Muscle layer of duodenum (tissue), 2 donors: ENCODE results near the gene CISH.
A peak's percentile ranks its signal among the peaks of the same experiment; 100 is the strongest.

Experiments used
- H3K27ac ChIP-seq: one replicate; pipeline ENCODE4 v1.7.0; 2013; ENCODE audit warnings: mild to moderate bottlenecking, low read length
- H3K27me3 ChIP-seq: one replicate; pipeline ENCODE4 v1.7.0; 2013; ENCODE audit warnings: low read depth, mild to moderate bottlenecking, control low read depth, low read length
- H3K36me3 ChIP-seq, 2 donors: one replicate each; pipeline ENCODE4 v1.7.0; 2013; ENCODE audit warnings: low read length in 2 of 2, control low read depth in 1 of 2, mild to moderate bottlenecking in 1 of 2; ENCODE audit not compliant: insufficient read depth in 2 of 2, control insufficient read depth in 1 of 2
- H3K4me1 ChIP-seq, 2 donors: one replicate each; pipeline ENCODE4 v1.7.0; 2013; ENCODE audit warnings: low read length in 2 of 2, mild to moderate bottlenecking in 2 of 2, control low read depth in 1 of 2, moderate library complexity in 1 of 2; ENCODE audit not compliant: insufficient read depth in 2 of 2, control insufficient read depth in 1 of 2
- H3K4me3 ChIP-seq, 2 donors: one replicate each; pipeline ENCODE4 v1.7.0; 2013; ENCODE audit warnings: low read length in 2 of 2, low read depth in 1 of 2, mild to moderate bottlenecking in 1 of 2
- H3K9me3 ChIP-seq, 2 donors: one replicate each; pipeline ENCODE4 v1.7.0; 2013; ENCODE audit warnings: low read length in 2 of 2, control low read depth in 1 of 2, mild to moderate bottlenecking in 1 of 2; ENCODE audit not compliant: control insufficient read depth in 1 of 2
- donor health status: healthy.

CISH gene

DNA sequence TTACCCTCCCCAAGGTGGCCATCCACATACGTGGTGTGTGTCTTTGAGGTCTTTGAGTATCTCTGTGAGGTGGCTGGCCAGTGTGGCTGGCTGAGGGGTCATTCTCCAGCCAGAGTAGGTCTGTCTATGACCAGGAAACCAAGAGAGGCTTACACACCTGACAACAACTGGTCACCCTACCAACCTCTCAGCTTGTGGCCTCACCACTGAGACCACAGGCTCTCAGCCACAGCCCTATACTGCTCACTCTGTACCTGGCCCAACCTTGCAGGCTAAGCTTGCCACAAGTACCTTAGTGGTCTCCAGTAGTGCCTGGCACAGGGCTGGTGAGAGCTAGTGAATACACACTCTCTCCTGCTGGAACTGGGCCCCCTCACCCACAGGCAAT, 37.1 kb downstream of the CISH start:
- Histone ChIP-seq H3K4me1 (peaks cover 8 to 18% of the 10 kb centered on the region in 2 donors), H3K27me3 (no peaks in the 10 kb centered on the region), H3K9me3 (no peaks in the 10 kb centered on the region), H3K4me3 (no peak overlapping the region), H3K27ac (no peak overlapping the region), H3K36me3 (peaks cover 32 to 41% of the 10 kb centered on the region in 2 donors)

- Histone ChIP-seq H3K4me1 (peaks cover 8 to 18% of the 10 kb centered on the region in 2 donors), H3K36me3 (peaks cover 25 to 34% of the 10 kb centered on the region in 2 donors), H3K9me3 (no peaks in the 10 kb centered on the region), H3K4me3 (no peak overlapping the region), H3K27ac (no peak overlapping the region), H3K27me3 (no peaks in the 10 kb centered on the region)
Measured at GRCh38 chr3:50573566-50574443, 37.8 kb downstream of the CISH start.

DNA sequence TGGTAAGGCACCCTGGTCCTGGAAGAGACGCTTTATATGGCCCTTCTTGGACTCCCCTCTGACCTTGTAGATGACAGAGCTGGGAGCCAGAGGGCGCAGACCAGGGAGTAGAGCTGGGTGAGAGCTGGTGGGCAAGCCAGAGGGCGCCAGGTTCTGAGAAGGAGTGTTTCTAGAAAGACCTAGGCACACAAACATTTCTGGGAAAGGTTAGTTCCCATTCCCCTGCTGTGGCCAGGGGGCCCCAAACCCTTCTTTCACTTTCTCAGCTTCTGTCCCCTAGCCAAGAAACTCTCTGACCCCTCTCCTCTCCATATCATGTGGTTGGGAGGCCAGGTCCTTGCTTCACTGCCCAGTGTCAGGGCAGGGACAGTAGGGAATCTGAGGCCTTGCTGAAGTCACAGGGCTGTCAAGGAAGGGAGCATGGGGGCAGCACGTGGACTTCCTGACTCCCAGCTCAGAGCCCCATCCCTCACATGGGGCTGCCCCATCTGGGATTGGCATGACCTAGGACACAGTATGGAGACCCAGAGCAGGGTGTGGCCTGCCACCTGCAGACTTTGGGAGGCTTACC, 38.7 kb downstream of the CISH start:
- H3K27ac ChIP-seq, result no peak overlapping the region
- H3K4me3 ChIP-seq, result no peak overlapping the region
- peaks cover 17 to 26% of the 10 kb centered on the region in 2 donors for H3K36me3 ChIP-seq
- H3K9me3 ChIP-seq, result no peaks in the 10 kb centered on the region
- H3K4me1 ChIP-seq, result peaks cover 11 to 24% of the 10 kb centered on the region in 2 donors
- H3K27me3 ChIP-seq, result no peaks in the 10 kb centered on the region

GRCh38 chr3:50572158-50572557, 39.4 kb downstream of the CISH start:
- H3K4me1 ChIP-seq, result peaks cover 13 to 29% of the 10 kb centered on the region in 2 donors
- H3K27ac ChIP-seq, result no peak overlapping the region

GRCh38 chr3:50571486-50571885, 40.1 kb downstream of the CISH start:
- H3K36me3 ChIP-seq, result peaks cover 7 to 14% of the 10 kb centered on the region in 2 donors
- no peak overlapping the region for H3K27ac ChIP-seq
- H3K27me3 ChIP-seq, result no peaks in the 10 kb centered on the region
- H3K9me3 ChIP-seq, result no peaks in the 10 kb centered on the region
- peaks cover 13 to 36% of the 10 kb centered on the region in 2 donors for H3K4me1 ChIP-seq
- no peak overlapping the region for H3K4me3 ChIP-seq

More at GRCh38 chr3:50572158-50572557, 39.4 kb downstream of the CISH start:
- H3K9me3 ChIP-seq, result no peaks in the 10 kb centered on the region
- peaks cover 10 to 20% of the 10 kb centered on the region in 2 donors for H3K36me3 ChIP-seq
- H3K27me3 ChIP-seq, result no peaks in the 10 kb centered on the region
- H3K4me3 ChIP-seq, result no peak overlapping the region

DNA sequence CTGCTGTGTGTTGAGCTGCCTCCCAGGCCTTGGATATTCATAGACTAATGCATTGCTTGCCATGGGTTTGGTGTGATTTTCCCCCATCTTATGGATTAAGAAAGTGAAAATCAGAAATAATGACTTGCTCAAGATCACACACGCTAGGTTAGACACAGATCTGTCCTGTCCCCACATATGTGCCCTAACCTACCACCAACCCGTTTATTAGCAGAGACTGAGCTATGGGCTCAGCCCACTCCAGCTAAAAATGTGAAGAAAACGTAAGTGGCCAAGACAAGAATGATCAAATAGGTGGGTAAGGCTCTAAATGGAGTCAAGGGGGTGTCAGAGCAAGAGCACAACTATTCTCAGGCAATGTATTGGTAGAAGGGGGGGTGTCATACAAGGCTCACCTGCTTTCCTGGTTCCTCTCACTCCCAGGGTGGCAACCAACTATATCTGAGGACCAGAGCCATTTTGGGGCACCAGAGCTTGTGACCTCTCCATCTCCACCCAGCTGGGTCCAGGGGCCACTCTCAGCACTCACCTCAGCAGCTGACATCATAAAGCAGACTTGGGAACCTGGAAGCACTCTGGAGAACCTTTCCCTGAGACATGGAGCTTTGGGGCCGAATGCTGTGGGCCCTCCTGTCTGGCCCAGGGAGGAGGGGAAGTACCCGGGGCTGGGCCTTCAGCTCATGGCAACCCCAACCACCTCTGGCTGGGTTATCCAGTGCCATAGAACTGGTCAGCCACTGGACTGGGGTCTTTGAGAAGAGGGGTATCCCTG, 40.9 kb downstream of the CISH start:
- Histone ChIP-seq H3K27ac (peak overlapping the region; percentile 92), H3K4me1 (peaks cover 13 to 41% of the 10 kb centered on the region in 2 donors), H3K4me3 (peak overlapping the region; percentile 87 to 93), H3K9me3 (no peaks in the 10 kb centered on the region), H3K27me3 (no peaks in the 10 kb centered on the region), H3K36me3 (peaks cover 7 to 12% of the 10 kb centered on the region in 2 donors)

GRCh38 chr3:50568947-50569749, 42.4 kb downstream of the CISH start, which contains the start of gene HEMK1:
HEMK1 (plus strand) TSS chr3:50569522; CDS start chr3:50571105, 1,583 bp downstream.
- H3K4me1 ChIP-seq, result peaks cover 13 to 41% of the 10 kb centered on the region in 2 donors
- no peaks in the 10 kb centered on the region for H3K9me3 ChIP-seq
- H3K27ac ChIP-seq, result peak within 1 kb of the TSS; percentile 92
- peak within 1 kb of the TSS; percentile 87 to 93 for H3K4me3 ChIP-seq
- H3K36me3 ChIP-seq, result peaks cover 2 to 8% of the 10 kb centered on the region in 2 donors
- no peaks in the 10 kb centered on the region for H3K27me3 ChIP-seq

DNA sequence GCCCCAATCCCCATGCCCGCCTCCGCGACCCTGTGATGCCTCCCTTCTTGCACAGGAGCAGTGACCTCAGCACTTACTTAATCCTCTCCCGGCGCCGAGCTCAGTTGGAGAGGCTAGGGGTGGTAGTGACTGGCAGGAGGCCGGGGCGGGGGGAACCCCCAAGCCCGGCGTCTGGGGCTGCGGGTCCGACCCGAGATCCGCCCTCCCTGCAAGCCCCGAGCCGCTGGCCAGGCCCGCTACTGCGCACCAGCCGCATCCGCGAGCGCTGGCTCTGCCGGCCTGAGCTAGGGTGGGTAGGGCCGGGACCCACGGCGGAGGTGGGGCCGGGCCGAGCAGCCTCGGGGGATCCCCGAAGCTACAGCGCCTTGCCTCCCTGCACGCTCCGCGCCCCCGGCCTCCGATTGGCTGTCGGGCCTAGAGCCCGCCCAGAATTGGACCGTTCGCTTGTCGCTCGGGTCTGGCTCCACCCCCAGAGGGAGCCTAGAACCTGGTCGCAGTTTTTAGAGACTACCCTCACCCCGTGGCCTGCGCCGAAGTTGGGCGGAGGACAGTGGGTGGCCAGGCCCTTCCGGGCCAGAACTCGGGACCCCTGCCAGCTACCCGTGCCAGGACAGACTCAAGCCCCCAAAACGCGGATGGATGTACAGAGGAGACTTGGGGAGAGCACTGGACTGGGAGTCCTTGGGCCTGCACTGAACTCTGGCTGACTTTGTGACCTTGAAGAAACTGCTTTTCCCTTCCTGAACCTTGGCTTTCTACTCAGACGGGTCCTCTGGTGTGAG, 44.0 kb downstream of the CISH start, which contains the start of gene C3orf18:
Gene C3orf18, minus strand, starts transcription at position 362 of the 782 bp plus-strand sequence. CDS start 2,048 bp downstream, outside the sequence.
- Histone ChIP-seq H3K36me3 (peaks cover 0 to 6% of the 10 kb centered on the region in 2 donors), H3K27ac (peak within 1 kb of the TSS; percentile 23), H3K4me3 (peak within 1 kb of the TSS; percentile 72 to 87), H3K9me3 (no peaks in the 10 kb centered on the region), H3K4me1 (peaks cover 13 to 41% of the 10 kb centered on the region in 2 donors), H3K27me3 (no peaks in the 10 kb centered on the region)

GRCh38 chr3:50567011-50567385, 44.6 kb downstream of the CISH start:
- no peaks in the 10 kb centered on the region for H3K27me3 ChIP-seq
- H3K4me1 ChIP-seq, result peaks cover 13 to 41% of the 10 kb centered on the region in 2 donors
- peak overlapping the region; percentile 72 to 87 for H3K4me3 ChIP-seq
- no peak overlapping the region for H3K27ac ChIP-seq
- no peaks in the 10 kb centered on the region for H3K9me3 ChIP-seq
- peaks cover 0 to 6% of the 10 kb centered on the region in 2 donors for H3K36me3 ChIP-seq

DNA sequence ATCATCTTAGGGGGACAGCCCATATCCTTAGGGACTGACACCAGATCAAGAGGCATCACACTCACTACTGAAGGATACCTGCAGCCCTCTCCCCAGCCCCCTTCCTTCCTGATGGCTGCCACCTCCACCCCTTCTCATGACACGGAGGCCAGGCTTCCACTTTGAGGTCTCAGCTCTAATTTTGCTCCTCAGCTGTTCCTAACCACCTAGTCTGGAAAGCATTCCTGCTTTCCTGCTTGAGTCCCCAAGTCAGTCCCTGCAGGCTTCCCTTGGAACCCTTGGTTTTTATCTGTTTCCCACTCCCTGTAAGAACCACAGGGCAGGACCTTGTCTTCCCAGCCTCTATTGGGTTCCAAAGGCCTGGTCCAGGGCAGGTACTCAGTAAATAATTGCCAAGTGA, 47.3 kb downstream of the CISH start:
- Histone ChIP-seq H3K9me3 (no peaks in the 10 kb centered on the region), H3K27me3 (no peaks in the 10 kb centered on the region), H3K36me3 (peaks cover 0 to 15% of the 10 kb centered on the region in 2 donors), H3K27ac (no peak overlapping the region), H3K4me1 (peaks cover 6 to 22% of the 10 kb centered on the region in 2 donors), H3K4me3 (no peak overlapping the region)
